Kidney epithelial cell (primary cell): Measurements from ENCODE around the gene RHPN2. TPM values are rescaled to one million over a fixed set of nuclear protein-coding genes. Genes with fewer than 3 reads are reported as not detected.

ENCODE experiments used
- DNase-seq: peaks from one replicate; pipeline ENCODE4 v3.0.0-alpha.2; 2010; ENCODE audit warnings: low read depth
- H3K27me3 ChIP-seq: 2 replicates; pipeline ENCODE4 v1.6.0; 2011; ENCODE audit warnings: low read length; ENCODE audit not compliant: control insufficient read depth, insufficient read depth
- H3K36me3 ChIP-seq: 2 replicates; pipeline ENCODE4 v1.5.1; 2011; ENCODE audit warnings: low read length; ENCODE audit not compliant: control insufficient read depth, insufficient read depth
- H3K4me3 ChIP-seq: 2 replicates; pipeline ENCODE4 v1.5.1; 2011; ENCODE audit warnings: low read depth, mild to moderate bottlenecking, control low read depth, low read length
- total RNA-seq: library from RNA; depleted of rRNA; stranded (reverse); fragments of >200 nt; gene quantifications from 2 replicates; pipeline ENCODE4 v1.2.3, GENCODE V29; 2015
- TF ChIP-seq, protein P1 (sequence below): IDR thresholded peaks from 2 replicates; pipeline ENCODE4 v1.5.1; 2011; ENCODE audit warnings: mild to moderate bottlenecking, moderate library complexity, low read length, control low read depth, inconsistent platforms; ENCODE audit not compliant: insufficient read depth, poor library complexity, severe bottlenecking

RHPN2 gene
- total RNA-seq, 1 donor from 2014 or later = 27.6 TPM

DNA sequence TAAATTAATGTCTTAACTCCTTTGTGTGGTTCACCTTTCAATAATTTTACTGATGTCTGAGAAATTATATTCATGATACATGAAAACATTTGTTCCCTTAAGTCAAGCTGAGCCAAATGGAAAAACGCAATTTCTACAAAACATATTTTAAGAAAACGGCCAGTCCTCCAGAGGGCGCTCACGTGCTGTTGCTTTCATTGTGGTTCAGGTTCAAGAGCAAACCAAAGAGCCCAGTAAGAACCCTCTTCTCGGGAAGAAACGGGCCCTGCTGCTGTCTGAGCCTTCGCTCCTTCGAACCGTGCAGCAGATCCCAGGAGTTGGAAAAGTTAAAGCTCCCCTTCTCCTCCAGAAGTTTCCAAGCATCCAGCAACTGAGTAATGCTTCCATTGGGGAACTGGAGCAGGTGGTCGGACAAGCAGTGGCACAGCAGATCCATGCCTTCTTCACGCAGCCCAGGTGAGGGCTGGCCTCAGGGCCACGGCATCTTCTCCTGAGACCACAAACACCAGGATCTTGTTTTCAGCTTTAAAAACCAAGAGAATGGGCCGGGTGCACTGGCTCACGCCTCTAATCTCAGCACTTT, 88.4 kb downstream of the RHPN2 start:
- TF ChIP-seq, protein P1, sequence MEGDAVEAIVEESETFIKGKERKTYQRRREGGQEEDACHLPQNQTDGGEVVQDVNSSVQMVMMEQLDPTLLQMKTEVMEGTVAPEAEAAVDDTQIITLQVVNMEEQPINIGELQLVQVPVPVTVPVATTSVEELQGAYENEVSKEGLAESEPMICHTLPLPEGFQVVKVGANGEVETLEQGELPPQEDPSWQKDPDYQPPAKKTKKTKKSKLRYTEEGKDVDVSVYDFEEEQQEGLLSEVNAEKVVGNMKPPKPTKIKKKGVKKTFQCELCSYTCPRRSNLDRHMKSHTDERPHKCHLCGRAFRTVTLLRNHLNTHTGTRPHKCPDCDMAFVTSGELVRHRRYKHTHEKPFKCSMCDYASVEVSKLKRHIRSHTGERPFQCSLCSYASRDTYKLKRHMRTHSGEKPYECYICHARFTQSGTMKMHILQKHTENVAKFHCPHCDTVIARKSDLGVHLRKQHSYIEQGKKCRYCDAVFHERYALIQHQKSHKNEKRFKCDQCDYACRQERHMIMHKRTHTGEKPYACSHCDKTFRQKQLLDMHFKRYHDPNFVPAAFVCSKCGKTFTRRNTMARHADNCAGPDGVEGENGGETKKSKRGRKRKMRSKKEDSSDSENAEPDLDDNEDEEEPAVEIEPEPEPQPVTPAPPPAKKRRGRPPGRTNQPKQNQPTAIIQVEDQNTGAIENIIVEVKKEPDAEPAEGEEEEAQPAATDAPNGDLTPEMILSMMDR = peak; percentile 77
- no peak overlapping the region for H3K4me3 ChIP-seq
- DNase-seq = peak; percentile 12
- no peaks in the 10 kb centered on the region for H3K27me3 ChIP-seq
- peaks cover 3% of the 10 kb centered on the region for H3K36me3 ChIP-seq

DNA sequence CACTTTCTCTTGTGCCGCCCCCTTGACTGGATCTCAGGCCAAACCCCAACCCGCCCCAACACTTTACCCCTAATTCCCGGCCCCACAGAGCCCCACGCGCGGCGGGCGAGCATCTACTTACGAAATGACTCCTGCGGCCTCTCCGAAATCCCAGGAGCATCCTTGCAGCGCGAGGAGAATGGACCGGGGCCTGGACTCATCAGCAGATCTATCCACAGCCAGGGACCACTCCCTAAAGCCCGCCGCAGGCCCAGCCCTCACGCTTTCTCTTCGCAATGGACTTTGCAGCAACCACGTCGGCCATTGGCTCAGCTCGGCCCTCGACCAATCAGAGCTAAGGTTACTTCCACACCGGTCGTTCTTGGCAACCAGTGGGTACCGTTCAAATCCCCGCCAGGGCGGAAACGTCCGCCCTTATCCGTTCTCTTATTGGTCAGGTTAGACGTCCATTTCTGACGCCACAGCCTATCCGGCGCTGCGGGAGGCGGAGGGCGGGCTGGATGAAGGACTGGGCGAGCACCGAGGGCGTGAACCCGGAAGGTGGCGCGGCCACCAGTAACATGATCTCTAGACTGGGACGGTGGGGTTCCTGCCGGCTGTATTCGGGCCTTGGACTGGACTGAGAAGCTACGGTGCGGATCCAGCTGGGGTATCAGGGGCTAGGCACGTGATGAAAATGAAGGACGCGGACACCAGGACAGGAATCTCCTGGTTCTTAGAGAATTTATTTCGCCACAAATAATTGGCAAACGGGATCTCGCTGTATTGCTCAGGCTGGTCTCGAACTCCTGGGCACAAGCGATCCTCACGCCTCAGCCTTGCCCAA, 92.8 kb downstream of the RHPN2 start, which contains the start of the genes CEP89 and FAAP24:
Gene CEP89, minus strand, starts transcription at position 244 of the 826 bp plus-strand sequence. Its CDS starts 84 bp downstream, at position 160.
Gene FAAP24, plus strand, starts transcription at position 528 of the 826 bp plus-strand sequence. CDS start 955 bp downstream, outside the sequence.
- DNase-seq = peak; percentile 92
- H3K4me3 ChIP-seq = peak within 1 kb of the TSS; percentile 70
- TF ChIP-seq, protein P1 = no peak

DNA sequence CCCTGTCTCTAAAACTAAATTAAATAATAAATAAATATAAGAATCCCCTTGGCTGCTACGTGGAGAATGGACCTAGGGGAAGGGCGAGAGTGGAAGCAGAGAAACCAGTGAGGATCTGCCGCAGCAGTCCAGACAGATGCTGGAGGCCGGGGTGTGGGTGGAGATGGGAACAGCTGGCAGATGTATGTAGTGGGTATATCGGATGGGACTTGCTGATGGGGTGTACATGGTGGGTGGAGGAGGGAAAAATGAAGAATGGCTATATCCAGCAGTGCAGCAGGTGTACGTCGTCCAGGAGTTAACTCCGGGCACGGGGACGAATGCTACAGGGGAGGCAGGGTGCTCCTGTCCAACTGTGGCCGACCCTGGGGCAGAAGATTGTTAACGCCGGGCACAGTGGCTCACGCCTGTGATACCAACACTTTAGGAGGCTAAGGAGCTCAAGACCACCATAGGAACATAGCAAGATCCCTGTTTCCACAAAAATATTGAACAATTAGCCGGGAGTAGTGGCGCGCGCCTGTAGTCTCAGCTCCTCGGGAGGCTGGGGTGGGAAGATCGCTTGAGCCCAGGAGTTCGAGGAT, 93.6 kb downstream of the RHPN2 start:
- H3K4me3 ChIP-seq = peak overlapping the region; percentile 70
- H3K36me3 ChIP-seq = no peaks in the 10 kb centered on the region
- H3K27me3 ChIP-seq = no peaks in the 10 kb centered on the region
- TF ChIP-seq, protein P1 = no peak
- no peak for DNase-seq

More for the DNA sequence above, 92.8 kb downstream of the RHPN2 start, which contains the start of the genes CEP89 and FAAP24:
- Histone ChIP-seq H3K36me3 (peaks cover 1% of the 10 kb centered on the region), H3K27me3 (no peaks in the 10 kb centered on the region)

DNA sequence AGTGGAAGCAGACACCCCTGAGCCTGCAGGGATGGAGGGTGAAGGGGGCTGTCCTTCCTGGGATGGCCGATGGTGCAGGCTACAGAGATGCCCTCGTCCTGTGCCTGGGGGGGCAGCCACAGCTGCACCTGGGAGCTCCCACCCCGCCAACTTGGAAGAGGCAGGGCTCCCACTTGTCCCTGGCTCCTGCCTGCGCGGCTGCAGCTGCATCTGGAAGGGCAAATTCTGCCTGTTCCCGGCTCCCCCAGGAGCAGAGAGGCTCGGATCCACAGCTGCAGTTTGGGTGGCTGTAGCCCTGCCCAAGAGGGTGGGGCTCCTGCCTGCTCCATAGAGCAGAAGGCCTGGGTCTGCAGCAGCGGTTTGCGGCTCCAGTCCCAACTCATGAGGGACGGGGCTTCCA, 95.1 kb downstream of the RHPN2 start:
- H3K27me3 ChIP-seq = no peaks in the 10 kb centered on the region
- H3K4me3 ChIP-seq = no peak overlapping the region
- TF ChIP-seq, protein P1 = no peak
- no peaks in the 10 kb centered on the region for H3K36me3 ChIP-seq
- no peak for DNase-seq

DNA sequence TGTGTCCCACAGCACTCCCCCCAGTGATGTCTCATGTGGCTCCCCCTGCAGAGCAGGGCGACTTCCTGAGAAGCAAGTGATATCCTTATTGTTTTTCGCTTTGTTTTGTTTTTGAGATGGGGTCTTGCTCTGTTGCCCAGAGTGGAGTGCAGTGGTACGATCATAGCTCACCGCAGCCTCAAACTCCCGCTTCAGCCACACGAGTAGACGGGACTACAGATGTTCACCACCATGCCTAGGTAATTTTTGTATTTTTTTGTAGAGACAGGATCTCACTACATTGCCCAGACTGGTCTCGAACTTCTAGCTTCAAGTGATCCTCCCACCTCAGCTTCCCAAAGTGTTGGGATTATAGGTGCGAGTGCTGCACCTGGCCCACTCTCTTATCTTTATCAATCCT, 97.9 kb downstream of the RHPN2 start:
- Histone ChIP-seq H3K36me3 (no peaks in the 10 kb centered on the region), H3K4me3 (no peak overlapping the region), H3K27me3 (no peaks in the 10 kb centered on the region)
- DNase-seq = no peak
- TF ChIP-seq, protein P1 = no peak
